Measurements from ENCODE around the gene ACAP1.

GRCh38 chr17:7336240-7337175 lies at the start of gene ACAP1:
- TF ChIP-seq, protein P1, sequence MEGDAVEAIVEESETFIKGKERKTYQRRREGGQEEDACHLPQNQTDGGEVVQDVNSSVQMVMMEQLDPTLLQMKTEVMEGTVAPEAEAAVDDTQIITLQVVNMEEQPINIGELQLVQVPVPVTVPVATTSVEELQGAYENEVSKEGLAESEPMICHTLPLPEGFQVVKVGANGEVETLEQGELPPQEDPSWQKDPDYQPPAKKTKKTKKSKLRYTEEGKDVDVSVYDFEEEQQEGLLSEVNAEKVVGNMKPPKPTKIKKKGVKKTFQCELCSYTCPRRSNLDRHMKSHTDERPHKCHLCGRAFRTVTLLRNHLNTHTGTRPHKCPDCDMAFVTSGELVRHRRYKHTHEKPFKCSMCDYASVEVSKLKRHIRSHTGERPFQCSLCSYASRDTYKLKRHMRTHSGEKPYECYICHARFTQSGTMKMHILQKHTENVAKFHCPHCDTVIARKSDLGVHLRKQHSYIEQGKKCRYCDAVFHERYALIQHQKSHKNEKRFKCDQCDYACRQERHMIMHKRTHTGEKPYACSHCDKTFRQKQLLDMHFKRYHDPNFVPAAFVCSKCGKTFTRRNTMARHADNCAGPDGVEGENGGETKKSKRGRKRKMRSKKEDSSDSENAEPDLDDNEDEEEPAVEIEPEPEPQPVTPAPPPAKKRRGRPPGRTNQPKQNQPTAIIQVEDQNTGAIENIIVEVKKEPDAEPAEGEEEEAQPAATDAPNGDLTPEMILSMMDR (conservative IDR thresholded peaks at IDR 0.05) = no peak
- no peak for TF ChIP-seq ZFX (IDR thresholded peaks at IDR 0.05)
